Measurements from ENCODE around the gene LRRC57. TPM values are rescaled to one million over a fixed set of nuclear protein-coding genes. Genes with fewer than 3 reads are reported as not detected.

Gene LRRC57
- total and polyA plus RNA-seq, 2 donors (not counting 3 experiments of a cell fraction or from before 2014, with no cell fraction given): 13.4 to 39.2 TPM

DNA sequence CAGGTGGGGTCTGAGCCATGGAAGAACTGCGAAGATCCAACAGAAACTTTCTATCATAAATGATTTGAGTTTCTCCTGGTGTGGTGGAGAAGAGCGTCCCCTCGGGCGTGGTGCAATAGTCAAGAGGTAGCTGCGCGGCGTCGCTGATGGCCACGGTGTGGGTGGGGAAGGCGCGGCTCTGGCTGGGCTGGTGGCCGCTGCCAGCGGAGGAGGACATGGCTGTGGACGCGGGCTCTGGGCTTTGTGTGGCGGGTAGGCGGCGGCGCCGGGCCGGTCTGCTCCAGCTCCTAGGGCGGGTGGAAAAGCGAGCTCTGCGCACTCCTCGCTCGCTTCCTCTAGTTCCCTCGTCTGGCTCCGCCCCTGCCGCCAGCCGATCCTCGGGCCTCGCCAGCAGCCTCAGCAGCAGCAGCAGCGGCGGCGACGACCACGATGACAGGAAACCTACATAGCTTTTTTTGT, 32.7 kb upstream of the LRRC57 start:
- intact Hi-C loops (cut with micrococcal nuclease) (no loop called here), dilution Hi-C loops (cut with MboI; ENCODE audit: extremely low pct_ligation_motif_present, low sequenced_read_pairs) (no loop called here)
- ChIA-PET POLR2A (no interaction called here), CTCF (interaction anchor here (1.0 to 1.9 kb wide), 5 partner anchors 11 to 70 kb away, joined by 4 to 7 read pairs (median 5); no protein-coding TSS in a partner anchor)
- Histone ChIP-seq H4K20me1 (replicated peaks; ENCODE audit: control insufficient read depth, extremely low read depth, insufficient read depth, low read length) (no peaks in the 10 kb centered on the region), H3K79me2 (ENCODE audit: control insufficient read depth, insufficient read depth, low read length) (peaks cover 4% of the 10 kb centered on the region), H3K4me3 (replicated peaks in 1 of 3; ENCODE audit: insufficient read depth in 1 of 3, low read depth in 1 of 3, low read length in 3 of 3) (peak overlapping the region in 2 of 3 experiments; percentile 40), H3K9ac (replicated peaks; ENCODE audit: extremely low read depth, insufficient read depth, low read length) (peak overlapping the region; percentile 36), H3K4me2 (ENCODE audit: insufficient read depth, low read length) (peak overlapping the region; percentile 66), H3K4me1 (ENCODE audit: control insufficient read depth, extremely low read depth, insufficient read depth, low read length) (peaks cover 23% of the 10 kb centered on the region), H2AFZ (ENCODE audit: low read depth, low read length) (peak overlapping the region; percentile 66), H3K27ac (ENCODE audit: insufficient read depth, low read depth, low read length) (no peak overlapping the region), H3K27me3 (ENCODE audit: control insufficient read depth in 2 of 2, insufficient read depth in 2 of 2, low read length in 2 of 2) (no peaks in the 10 kb centered on the region), H3K9me1 (replicated peaks; ENCODE audit: control insufficient read depth, extremely low read depth, insufficient read depth, low read length) (no peaks in the 10 kb centered on the region), H3K9me3 (replicated peaks; ENCODE audit: control insufficient read depth, insufficient read depth, low read length) (no peaks in the 10 kb centered on the region), H3K36me3 (ENCODE audit: control insufficient read depth in 2 of 2, extremely low read depth in 1 of 2, insufficient read depth in 2 of 2, low read length in 2 of 2) (no peaks in the 10 kb centered on the region)
- TSS peak; percentile 16 for BruUV-seq (replicated peaks)
- FAIRE-seq (peak; percentile 83), DNase-seq (ENCODE audit: low read depth, low spot score) (peak; percentile 87)
- TF ChIP-seq, protein P1, sequence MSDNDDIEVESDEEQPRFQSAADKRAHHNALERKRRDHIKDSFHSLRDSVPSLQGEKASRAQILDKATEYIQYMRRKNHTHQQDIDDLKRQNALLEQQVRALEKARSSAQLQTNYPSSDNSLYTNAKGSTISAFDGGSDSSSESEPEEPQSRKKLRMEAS (IDR thresholded peaks at IDR 0.05; ENCODE audit: insufficient read depth, insufficient read length): no peak
- TF ChIP-seq, protein P2, sequence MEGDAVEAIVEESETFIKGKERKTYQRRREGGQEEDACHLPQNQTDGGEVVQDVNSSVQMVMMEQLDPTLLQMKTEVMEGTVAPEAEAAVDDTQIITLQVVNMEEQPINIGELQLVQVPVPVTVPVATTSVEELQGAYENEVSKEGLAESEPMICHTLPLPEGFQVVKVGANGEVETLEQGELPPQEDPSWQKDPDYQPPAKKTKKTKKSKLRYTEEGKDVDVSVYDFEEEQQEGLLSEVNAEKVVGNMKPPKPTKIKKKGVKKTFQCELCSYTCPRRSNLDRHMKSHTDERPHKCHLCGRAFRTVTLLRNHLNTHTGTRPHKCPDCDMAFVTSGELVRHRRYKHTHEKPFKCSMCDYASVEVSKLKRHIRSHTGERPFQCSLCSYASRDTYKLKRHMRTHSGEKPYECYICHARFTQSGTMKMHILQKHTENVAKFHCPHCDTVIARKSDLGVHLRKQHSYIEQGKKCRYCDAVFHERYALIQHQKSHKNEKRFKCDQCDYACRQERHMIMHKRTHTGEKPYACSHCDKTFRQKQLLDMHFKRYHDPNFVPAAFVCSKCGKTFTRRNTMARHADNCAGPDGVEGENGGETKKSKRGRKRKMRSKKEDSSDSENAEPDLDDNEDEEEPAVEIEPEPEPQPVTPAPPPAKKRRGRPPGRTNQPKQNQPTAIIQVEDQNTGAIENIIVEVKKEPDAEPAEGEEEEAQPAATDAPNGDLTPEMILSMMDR (IDR thresholded peaks at IDR 0.05; ENCODE audit: extremely low read depth in 1 of 2, insufficient read depth in 1 of 2, low read depth in 1 of 2, low read length in 2 of 2): no peak
- TF ChIP-seq POLR2A (IDR thresholded peaks at IDR 0.05; ENCODE audit: low read depth, low read length): peak; percentile 33
- peak; percentile 50 for TF ChIP-seq POLR2AphosphoS5 (IDR thresholded peaks at IDR 0.05; ENCODE audit: insufficient read depth, low read depth, low read length)

DNA sequence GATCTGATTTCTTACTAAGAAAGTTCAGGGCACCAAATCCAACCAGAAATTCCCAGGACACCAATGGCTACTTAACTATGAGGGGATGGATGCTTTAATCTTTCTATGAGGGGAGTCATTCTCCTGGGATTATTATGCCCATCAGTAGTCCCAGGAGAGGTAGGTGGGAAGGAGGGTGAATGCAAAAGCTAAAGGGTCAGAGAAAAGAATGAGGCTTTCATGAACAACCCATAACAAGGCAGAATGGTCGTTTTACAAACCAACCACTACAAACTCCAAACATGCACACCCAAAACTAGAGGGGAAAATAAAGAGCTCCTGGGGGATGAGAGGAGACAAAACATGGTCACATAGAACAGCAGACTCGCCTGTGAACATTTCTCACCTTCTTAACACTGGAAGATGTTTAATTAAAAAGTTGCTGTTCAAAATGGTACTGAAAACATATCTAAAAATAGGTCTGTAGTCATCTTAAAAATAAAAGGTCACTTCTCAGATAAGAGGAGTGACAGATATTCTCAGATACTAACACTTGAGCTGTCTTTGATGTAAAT, 30.5 kb upstream of the LRRC57 start:
- CTCF ChIA-PET: interaction anchor here (1.5 kb wide), 1 partner anchor 13 kb away, joined by 5 read pairs; no protein-coding TSS in a partner anchor
- FAIRE-seq: no peak

More for the DNA sequence above, 30.5 kb upstream of the LRRC57 start:
- no peak for TF ChIP-seq EZH2 (IDR thresholded peaks at IDR 0.05; ENCODE audit: borderline replicate concordance, low read depth, low read length, severe bottlenecking)
- TF ChIP-seq FOS (IDR thresholded peaks at IDR 0.05; ENCODE audit: borderline replicate concordance, insufficient read depth, low read length): no peak
- TF ChIP-seq POLR2A (IDR thresholded peaks at IDR 0.05; ENCODE audit: low read depth, low read length): no peak
- TF ChIP-seq POLR2AphosphoS5 (IDR thresholded peaks at IDR 0.05; ENCODE audit: insufficient read depth, low read depth, low read length): no peak
- no peak for TF ChIP-seq MYC (IDR thresholded peaks at IDR 0.05; ENCODE audit: low read depth, low read length)
- TF ChIP-seq, protein P2 (IDR thresholded peaks at IDR 0.05; ENCODE audit: extremely low read depth in 1 of 2, insufficient read depth in 1 of 2, low read depth in 1 of 2, low read length in 2 of 2): no peak
- no peak for TF ChIP-seq GATA2 (IDR thresholded peaks at IDR 0.05; ENCODE audit: insufficient read depth, insufficient read length, low read depth, low read length)
- TF ChIP-seq JUN (IDR thresholded peaks at IDR 0.05; ENCODE audit: borderline replicate concordance, insufficient read depth, insufficient read length, low read depth): no peak
- TF ChIP-seq, protein P1 (IDR thresholded peaks at IDR 0.05; ENCODE audit: insufficient read depth, insufficient read length): no peak
- POLR2A ChIA-PET: no interaction called here
- no peaks in the 10 kb centered on the region for H4K20me1 ChIP-seq (replicated peaks; ENCODE audit: control insufficient read depth, extremely low read depth, insufficient read depth, low read length)
- intact Hi-C loops (cut with micrococcal nuclease) (no loop called here), dilution Hi-C loops (cut with MboI; ENCODE audit: extremely low pct_ligation_motif_present, low sequenced_read_pairs) (no loop called here)
- no peaks in the 10 kb centered on the region for H3K27me3 ChIP-seq (ENCODE audit: control insufficient read depth in 2 of 2, insufficient read depth in 2 of 2, low read length in 2 of 2)
- no peak overlapping the region for H3K4me3 ChIP-seq (replicated peaks in 1 of 3; ENCODE audit: insufficient read depth in 1 of 3, low read depth in 1 of 3, low read length in 3 of 3)
- peaks cover 24% of the 10 kb centered on the region for H3K4me1 ChIP-seq (ENCODE audit: control insufficient read depth, extremely low read depth, insufficient read depth, low read length)
- H3K4me2 ChIP-seq (ENCODE audit: insufficient read depth, low read length): no peak overlapping the region
- H3K27ac ChIP-seq (ENCODE audit: insufficient read depth, low read depth, low read length): no peak overlapping the region
- H3K9ac ChIP-seq (replicated peaks; ENCODE audit: extremely low read depth, insufficient read depth, low read length): no peak overlapping the region
- H2AFZ ChIP-seq (ENCODE audit: low read depth, low read length): no peak overlapping the region
- peaks cover 6% of the 10 kb centered on the region for H3K79me2 ChIP-seq (ENCODE audit: control insufficient read depth, insufficient read depth, low read length)
- H3K9me1 ChIP-seq (replicated peaks; ENCODE audit: control insufficient read depth, extremely low read depth, insufficient read depth, low read length): no peaks in the 10 kb centered on the region
- H3K36me3 ChIP-seq (ENCODE audit: control insufficient read depth in 2 of 2, extremely low read depth in 1 of 2, insufficient read depth in 2 of 2, low read length in 2 of 2): no peaks in the 10 kb centered on the region
- no TSS peak for BruUV-seq (replicated peaks)
- no peaks in the 10 kb centered on the region for H3K9me3 ChIP-seq (replicated peaks; ENCODE audit: control insufficient read depth, insufficient read depth, low read length)
- no peak for DNase-seq (ENCODE audit: low read depth, low spot score)
